ENCODE measurements around the gene SNRNP27.

The SNRNP27 gene

GRCh38 chr2:69923116-69923515, 29.4 kb downstream of the SNRNP27 start:
- TF ChIP-seq CTCF (IDR thresholded peaks at IDR 0.05; ENCODE audit: low read depth, low read length) (no peak), EZH2phosphoT487 (IDR thresholded peaks at IDR 0.05; ENCODE audit: low read depth) (no peak)
- H3K79me2 ChIP-seq (ENCODE audit: low read length) = no peaks in the 10 kb centered on the region
- H3K27me3 ChIP-seq (ENCODE audit: low read depth, low read length) = no peaks in the 10 kb centered on the region
- H3K9me3 ChIP-seq (ENCODE audit: insufficient read depth, low read length) = no peaks in the 10 kb centered on the region
- no peak overlapping the region for H3K4me3 ChIP-seq (ENCODE audit: low read length)
- H3K36me3 ChIP-seq (replicated peaks; ENCODE audit: low read depth, low read length) = no peaks in the 10 kb centered on the region
- H3K27ac ChIP-seq (ENCODE audit: low read length) = no peak overlapping the region
- H3K4me1 ChIP-seq (ENCODE audit: low read length) = peaks cover 8% of the 10 kb centered on the region
- no peak overlapping the region for H2AFZ ChIP-seq (ENCODE audit: low read depth, low read length)
- H4K20me1 ChIP-seq (ENCODE audit: insufficient read depth, low read length) = no peaks in the 10 kb centered on the region
- H3K9ac ChIP-seq (ENCODE audit: low read length) = no peak overlapping the region
- no peak overlapping the region for H3K4me2 ChIP-seq (ENCODE audit: low read length)

GRCh38 chr2:69926849-69927515, 33.2 kb downstream of the SNRNP27 start:
- H3K4me1 ChIP-seq (ENCODE audit: low read length) = no peaks in the 10 kb centered on the region
- no peak overlapping the region for H2AFZ ChIP-seq (ENCODE audit: low read depth, low read length)
- H3K9me3 ChIP-seq (ENCODE audit: insufficient read depth, low read length) = no peaks in the 10 kb centered on the region
- H3K4me2 ChIP-seq (ENCODE audit: low read length) = no peak overlapping the region
- no peak overlapping the region for H3K9ac ChIP-seq (ENCODE audit: low read length)
- no peak overlapping the region for H3K27ac ChIP-seq (ENCODE audit: low read length)
- TF ChIP-seq CTCF (IDR thresholded peaks at IDR 0.05; ENCODE audit: low read depth, low read length) (no peak), EZH2phosphoT487 (IDR thresholded peaks at IDR 0.05; ENCODE audit: low read depth) (no peak)
- no peaks in the 10 kb centered on the region for H3K79me2 ChIP-seq (ENCODE audit: low read length)
- H3K36me3 ChIP-seq (replicated peaks; ENCODE audit: low read depth, low read length) = no peaks in the 10 kb centered on the region
- no peaks in the 10 kb centered on the region for H4K20me1 ChIP-seq (ENCODE audit: insufficient read depth, low read length)
- H3K27me3 ChIP-seq (ENCODE audit: low read depth, low read length) = no peaks in the 10 kb centered on the region
- H3K4me3 ChIP-seq (ENCODE audit: low read length) = no peak overlapping the region

GRCh38 chr2:69931832-69932595, 38.3 kb downstream of the SNRNP27 start:
- H3K9me3 ChIP-seq (ENCODE audit: insufficient read depth, low read length) = no peaks in the 10 kb centered on the region
- H3K27me3 ChIP-seq (ENCODE audit: low read depth, low read length) = no peaks in the 10 kb centered on the region
- H3K36me3 ChIP-seq (replicated peaks; ENCODE audit: low read depth, low read length) = no peaks in the 10 kb centered on the region
- H3K79me2 ChIP-seq (ENCODE audit: low read length) = no peaks in the 10 kb centered on the region
- no peak for TF ChIP-seq EZH2phosphoT487 (IDR thresholded peaks at IDR 0.05; ENCODE audit: low read depth)
- H3K4me1 ChIP-seq (ENCODE audit: low read length) = peaks cover 20% of the 10 kb centered on the region
- no peak overlapping the region for H3K4me2 ChIP-seq (ENCODE audit: low read length)
- no peak overlapping the region for H3K9ac ChIP-seq (ENCODE audit: low read length)
- H3K4me3 ChIP-seq (ENCODE audit: low read length) = no peak overlapping the region
- no peak overlapping the region for H2AFZ ChIP-seq (ENCODE audit: low read depth, low read length)
- no peaks in the 10 kb centered on the region for H4K20me1 ChIP-seq (ENCODE audit: insufficient read depth, low read length)
- no peak overlapping the region for H3K27ac ChIP-seq (ENCODE audit: low read length)

- Histone ChIP-seq H3K27me3 (ENCODE audit: low read depth, low read length) (no peaks in the 10 kb centered on the region), H3K79me2 (ENCODE audit: low read length) (no peaks in the 10 kb centered on the region), H3K4me3 (ENCODE audit: low read length) (no peak overlapping the region), H3K27ac (ENCODE audit: low read length) (no peak overlapping the region), H3K4me2 (ENCODE audit: low read length) (no peak overlapping the region), H2AFZ (ENCODE audit: low read depth, low read length) (no peak overlapping the region), H3K9ac (ENCODE audit: low read length) (no peak overlapping the region), H3K4me1 (ENCODE audit: low read length) (peaks cover 20% of the 10 kb centered on the region), H3K9me3 (ENCODE audit: insufficient read depth, low read length) (no peaks in the 10 kb centered on the region), H3K36me3 (replicated peaks; ENCODE audit: low read depth, low read length) (no peaks in the 10 kb centered on the region), H4K20me1 (ENCODE audit: insufficient read depth, low read length) (no peaks in the 10 kb centered on the region)
- TF ChIP-seq EZH2phosphoT487 (IDR thresholded peaks at IDR 0.05; ENCODE audit: low read depth) (no peak), CTCF (IDR thresholded peaks at IDR 0.05; ENCODE audit: low read depth, low read length) (no peak)
Observed at GRCh38 chr2:69932596-69932922, 38.8 kb downstream of the SNRNP27 start.
